B cell (primary cell): ENCODE data around the gene SH3RF3. TPM values are rescaled to one million over a fixed set of nuclear protein-coding genes. Genes with fewer than 3 reads are reported as not detected.

Experiments
- ATAC-seq: fragments of 200-7000 bp; cut with Tn5 transposase; one replicate; pipeline ENCODE4 v1.10.0; 2021; ENCODE audit warnings: low read depth, mild to moderate bottlenecking, moderate number of reproducible peaks, moderate library complexity
- CTCF ChIA-PET: fragments of 350-600 bp; sonication (Branson Sonifier 250); formaldehyde crosslinking; loops from one replicate; lab custom pipeline; 2021; ENCODE audit warnings: antibody characterized with exemption, inconsistent platforms; lab: Charles Lee
- POLR2A ChIA-PET: fragments of 350-600 bp; sonication (Branson Sonifier 250); formaldehyde crosslinking; loops from one replicate; lab custom pipeline; 2021; ENCODE audit warnings: antibody characterized with exemption; lab: Charles Lee
- DNase-seq: peaks from one replicate; pipeline ENCODE4 v3.0.0; 2013
- H2AFZ ChIP-seq: 2 replicates; pipeline ENCODE4 v1.6.1; 2012; ENCODE audit warnings: mild to moderate bottlenecking, low read depth, low read length; ENCODE audit not compliant: insufficient read depth, poor library complexity, severe bottlenecking
- H3K27ac ChIP-seq, 2 donors: 1 replicate in 1 of 2; 2 replicates in 1 of 2; pipeline ENCODE4 v1.5.1; 2012 to 2013; ENCODE audit warnings: low read length in 2 of 2, mild to moderate bottlenecking in 2 of 2, moderate library complexity in 1 of 2
- H3K27me3 ChIP-seq, 4 experiments: fragments of 200-600 bp in 1 of 4; sonication (generic) in 1 of 4; replicated peaks in 1 of 4; 1 replicate in 2 of 4; 2 replicates in 2 of 4; pipeline versions ENCODE4 v1.6.1 to v1.7.0; 2013 to 2016; ENCODE audit warnings: low read length in 3 of 4, mild to moderate bottlenecking in 2 of 4, mixed read lengths in 1 of 4, moderate library complexity in 1 of 4; ENCODE audit not compliant: insufficient read depth in 4 of 4, control insufficient read depth in 3 of 4; ENCODE audit errors: control extremely low read depth in 1 of 4
- H3K36me3 ChIP-seq, 2 experiments: replicated peaks in 1 of 2; 1 replicate in 1 of 2; 2 replicates in 1 of 2; pipeline versions ENCODE4 v1.6.1 to v1.7.1; 2013; ENCODE audit warnings: low read length in 1 of 2; ENCODE audit not compliant: insufficient read depth in 2 of 2, control insufficient read depth in 1 of 2; ENCODE audit errors: control extremely low read depth in 1 of 2, extremely low read depth in 1 of 2
- H3K4me1 ChIP-seq, 2 donors: fragments of 200-600 bp in 1 of 2; sonication (generic) in 1 of 2; 1 replicate in 1 of 2; 2 replicates in 1 of 2; pipeline versions ENCODE4 v1.5.1 to v1.6.1; 2013 to 2017; ENCODE audit warnings: low read length in 2 of 2; ENCODE audit not compliant: control insufficient read depth in 2 of 2, insufficient read depth in 2 of 2
- H3K4me2 ChIP-seq: replicated peaks from 2 replicates; pipeline ENCODE3; 2012; ENCODE audit warnings: mild to moderate bottlenecking, low read depth, low read length; ENCODE audit not compliant: poor library complexity, severe bottlenecking
- H3K4me3 ChIP-seq, 5 experiments: fragments of 200-600 bp in 1 of 5; sonication (generic) in 1 of 5; 1 replicate in 3 of 5; 2 replicates in 2 of 5; pipeline versions ENCODE4 v1.5.1 to v1.7.0; 2011 to 2016; ENCODE audit warnings: low read length in 4 of 5, mild to moderate bottlenecking in 4 of 5, low read depth in 2 of 5, control low read depth in 1 of 5, moderate library complexity in 1 of 5; ENCODE audit not compliant: insufficient read depth in 1 of 5; ENCODE audit errors: control extremely low read depth in 1 of 5, extremely low read depth in 1 of 5
- H3K79me2 ChIP-seq: fragments of 200-600 bp; sonication (generic); one replicate; pipeline ENCODE4 v1.6.0; 2016; ENCODE audit warnings: low read length; ENCODE audit not compliant: control insufficient read depth, insufficient read depth
- H3K9ac ChIP-seq: fragments of 200-600 bp; sonication (generic); 2 replicates; pipeline ENCODE4 v1.6.1; 2017; ENCODE audit warnings: mild to moderate bottlenecking, low read length, moderate library complexity
- H3K9me3 ChIP-seq, 3 donors: one replicate each; pipeline versions ENCODE4 v1.6.1 to v1.7.1; 2013; ENCODE audit warnings: low read length in 2 of 3; ENCODE audit not compliant: control insufficient read depth in 2 of 3, insufficient read depth in 1 of 3; ENCODE audit errors: control extremely low read depth in 1 of 3
- H4K20me1 ChIP-seq: 2 replicates; pipeline ENCODE4 v1.6.0; 2012; ENCODE audit warnings: mild to moderate bottlenecking, low read length; ENCODE audit not compliant: insufficient read depth, control insufficient read depth, poor library complexity, severe bottlenecking
- H3K27ac Mint-ChIP-seq: one replicate; pipeline ENCODE4 v1.8.0; 2021; ENCODE audit warnings: mixed read lengths
- H3K27me3 Mint-ChIP-seq: one replicate; pipeline ENCODE4 v1.8.0; 2021; ENCODE audit warnings: mixed read lengths
- H3K4me1 Mint-ChIP-seq: one replicate; pipeline ENCODE4 v1.8.0; 2021; ENCODE audit warnings: mixed read lengths
- H3K4me3 Mint-ChIP-seq: one replicate; pipeline ENCODE4 v1.8.0; 2021; ENCODE audit warnings: mixed read lengths
- H3K9me3 Mint-ChIP-seq: one replicate; pipeline ENCODE4 v1.8.0; 2022; ENCODE audit warnings: mixed read lengths; ENCODE audit not compliant: insufficient read depth
- CTCF ChIP-seq: fragments of 200-600 bp; IDR thresholded peaks from one replicate; pipeline ENCODE4 v1.8.0; 2022; ENCODE audit warnings: antibody characterized with exemption, mild to moderate bottlenecking
- EZH2 ChIP-seq: IDR thresholded peaks from 2 replicates; pipeline ENCODE4 v1.6.1; 2012; ENCODE audit warnings: borderline replicate concordance, low read depth, mild to moderate bottlenecking, moderate library complexity, low read length; ENCODE audit not compliant: insufficient read depth, poor library complexity, severe bottlenecking
- WGBS: methylation state at CpG from one replicate; pipeline ENCODE4 v1.1.5; 2013; ENCODE audit warnings: missing lambda C conversion rate; ENCODE audit not compliant: insufficient coverage; 5-methylcytosine and 5-hydroxymethylcytosine counted together
- intact Hi-C: fragments of 100-400 bp; cut with micrococcal nuclease; formaldehyde crosslinking; loops from one replicate; pipeline ENCODE4 v1.10.0; 2022
- polyA plus RNA-seq: library from polyadenylated mRNA; depleted of rRNA; stranded (reverse); fragments of >200 nt; gene quantifications from 2 replicates; pipeline ENCODE4 v1.2.3, GENCODE V29; 2012
- total RNA-seq, 2 donors: library from RNA; stranded (reverse); fragments of 120-200 nt in 1 of 2; gene quantifications; 1 replicate in 1 of 2; 2 replicates in 1 of 2; pipeline versions ENCODE4 v1.2.3 to v1.2.4, GENCODE V29; 2013 to 2022

Gene SH3RF3
- total and polyA plus RNA-seq, 2 donors (not counting 1 experiment from before 2014, with no cell fraction given): 0.07 to 1.2 TPM

DNA sequence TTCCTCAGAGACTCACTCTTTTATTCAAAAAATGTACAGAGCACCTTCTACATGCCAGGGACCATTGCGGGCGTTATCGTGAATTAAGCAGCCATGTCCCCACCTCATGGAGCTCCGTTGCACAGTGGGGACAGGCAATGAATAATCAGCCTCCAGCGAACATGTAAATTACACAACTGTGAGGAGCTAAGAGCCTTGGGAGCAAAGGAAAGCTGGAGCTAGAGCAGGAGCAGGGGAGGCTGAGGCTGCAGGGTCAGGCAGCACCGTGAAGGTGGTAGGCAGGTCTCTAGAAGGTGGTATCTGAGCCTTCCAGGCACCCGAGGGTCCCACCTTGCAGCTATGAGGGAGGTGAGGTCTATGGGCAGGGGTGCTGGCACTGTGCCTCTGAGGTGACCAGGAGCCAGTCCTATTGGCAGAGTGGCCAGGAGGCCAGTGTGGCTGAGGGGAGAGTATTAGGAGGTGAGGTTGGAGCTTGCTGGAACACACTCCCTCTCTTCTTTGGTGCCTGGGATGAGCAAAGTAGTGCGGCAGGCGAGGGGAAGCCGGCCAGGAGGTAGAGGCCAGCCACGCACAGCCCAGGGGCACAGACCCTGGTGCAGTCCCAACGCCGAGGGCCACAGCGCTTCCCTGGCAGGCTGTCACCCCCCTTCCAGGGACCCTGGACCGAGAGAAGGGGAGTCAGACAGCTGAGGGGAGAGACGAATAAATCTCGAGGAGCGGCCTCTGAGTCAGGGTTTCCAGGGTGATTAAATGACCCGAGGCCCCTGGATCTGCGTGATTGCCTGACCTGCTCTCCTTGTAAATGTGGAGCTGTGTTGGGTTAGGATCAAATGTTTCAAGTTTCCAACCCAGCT, 317.5 kb downstream of the SH3RF3 start:
- H3K4me1 ChIP-seq: no peaks in the 10 kb centered on the region
- H3K4me3 ChIP-seq: no peak overlapping the region
- H3K4me2 ChIP-seq: no peak overlapping the region
- H3K9ac ChIP-seq: no peak overlapping the region
- H3K79me2 ChIP-seq: no peaks in the 10 kb centered on the region
- H3K27me3 ChIP-seq: no peaks in the 10 kb centered on the region
- no peak for DNase-seq
- no peaks in the 10 kb centered on the region for H3K36me3 ChIP-seq
- intact Hi-C loops: no loop called here
- no peak overlapping the region for H2AFZ ChIP-seq
- no peak overlapping the region for H3K27ac ChIP-seq
- no peak for ATAC-seq
- ChIA-PET POLR2A (no interaction called here), CTCF (interaction anchor here (0.7 kb wide), 1 partner anchor 376 kb away, joined by 3 read pairs; no protein-coding TSS in a partner anchor)
- no peaks in the 10 kb centered on the region for H3K27me3 Mint-ChIP-seq
- no peak overlapping the region for H3K4me3 Mint-ChIP-seq
- no peaks in the 10 kb centered on the region for H4K20me1 ChIP-seq
- peaks cover 8% of the 10 kb centered on the region for H3K9me3 Mint-ChIP-seq
- peaks cover 0 to 19% (median 18%) of the 10 kb centered on the region in 3 donors for H3K9me3 ChIP-seq
- TF ChIP-seq CTCF (no peak), EZH2 (no peak)
- no peaks in the 10 kb centered on the region for H3K4me1 Mint-ChIP-seq
- WGBS: 90% methylated on average over 19 of the region's 20 CpGs
- H3K27ac Mint-ChIP-seq: no peak overlapping the region

DNA sequence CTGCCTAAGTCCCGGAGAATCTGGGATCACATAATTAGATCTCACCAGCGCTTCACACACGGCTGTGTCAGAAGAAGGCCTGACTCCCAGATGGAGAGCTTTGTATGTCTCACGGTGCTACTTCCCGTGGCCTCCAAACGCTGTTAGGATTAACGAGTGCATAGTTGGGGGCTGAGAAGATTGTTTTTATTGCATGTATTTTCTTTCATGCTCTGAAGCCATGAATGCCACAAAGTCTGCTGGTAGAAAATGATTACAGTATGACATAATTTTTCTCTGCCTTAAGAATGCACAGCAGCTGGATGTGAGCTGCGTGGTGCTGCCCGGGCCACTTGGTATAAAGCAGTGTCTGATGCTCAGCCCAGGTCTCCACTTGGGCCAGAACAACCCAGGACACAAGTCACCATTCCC, 318.3 kb downstream of the SH3RF3 start:
- H3K4me1 Mint-ChIP-seq: no peaks in the 10 kb centered on the region
- H3K36me3 ChIP-seq: no peaks in the 10 kb centered on the region
- DNase-seq (no peak), ATAC-seq (no peak)
- H3K9me3 Mint-ChIP-seq: peaks cover 8% of the 10 kb centered on the region
- ChIA-PET CTCF (interaction anchor here (0.7 kb wide), 1 partner anchor 377 kb away, joined by 3 read pairs; no protein-coding TSS in a partner anchor), POLR2A (no interaction called here)
- no peak overlapping the region for H3K4me2 ChIP-seq
- no peaks in the 10 kb centered on the region for H3K27me3 Mint-ChIP-seq
- no peaks in the 10 kb centered on the region for H3K79me2 ChIP-seq
- H3K27ac ChIP-seq: no peak overlapping the region
- 98% methylated on average over 9 of the region's 9 CpGs for WGBS
- no peak overlapping the region for H3K27ac Mint-ChIP-seq
- H3K4me3 ChIP-seq: no peak overlapping the region
- TF ChIP-seq EZH2 (no peak), CTCF (no peak)
- H2AFZ ChIP-seq: no peak overlapping the region
- intact Hi-C loops: no loop called here
- H3K27me3 ChIP-seq: no peaks in the 10 kb centered on the region
- H3K9me3 ChIP-seq: peaks cover 0 to 14% (median 14%) of the 10 kb centered on the region in 3 donors
- H3K9ac ChIP-seq: no peak overlapping the region
- no peak overlapping the region for H3K4me3 Mint-ChIP-seq
- H3K4me1 ChIP-seq: no peaks in the 10 kb centered on the region
- no peaks in the 10 kb centered on the region for H4K20me1 ChIP-seq
